Natural killer cell (primary cell): ENCODE results near the gene ZBED4. TPM values are rescaled to one million over a fixed set of nuclear protein-coding genes. Genes with fewer than 3 reads are reported as not detected.
A peak's percentile ranks its signal among the peaks of the same experiment; 100 is the strongest.

Experiments
- ATAC-seq, 3 donors: fragments of 150-1000 bp in 2 of 3; fragments of 200-7000 bp in 1 of 3; cut with Tn5 transposase; 1 replicate in 1 of 3; 2 replicates in 2 of 3; pipeline ENCODE4 v1.10.0; 2021; ENCODE audit warnings: mild to moderate bottlenecking in 2 of 3, moderate library complexity in 2 of 3
- DNase-seq, 2 donors: peaks; one replicate each; pipeline versions ENCODE4 v3.0.0 to v3.0.0-alpha.2; 2013 to 2021; ENCODE audit warnings: mixed read lengths in 1 of 2
- H3K27ac ChIP-seq: one replicate; pipeline ENCODE4 v1.5.1; 2013; ENCODE audit warnings: mild to moderate bottlenecking, low read length
- H3K27me3 ChIP-seq: one replicate; pipeline ENCODE4 v1.6.1; 2013; ENCODE audit warnings: low read length; ENCODE audit not compliant: control insufficient read depth, insufficient read depth
- H3K36me3 ChIP-seq: one replicate; pipeline ENCODE4 v1.6.1; 2013; ENCODE audit warnings: low read length; ENCODE audit not compliant: control insufficient read depth, insufficient read depth
- H3K4me1 ChIP-seq: one replicate; pipeline ENCODE4 v1.6.1; 2013; ENCODE audit warnings: low read length; ENCODE audit not compliant: control insufficient read depth, insufficient read depth
- H3K4me3 ChIP-seq: one replicate; pipeline ENCODE4 v1.5.1; 2013; ENCODE audit warnings: low read length
- H3K9me3 ChIP-seq: one replicate; pipeline ENCODE4 v1.6.1; 2013; ENCODE audit warnings: low read length; ENCODE audit not compliant: control insufficient read depth, insufficient read depth
- H3K27ac Mint-ChIP-seq, 2 donors: one replicate each; pipeline ENCODE4 v1.8.0; 2022; ENCODE audit warnings: mild to moderate bottlenecking in 2 of 2, mixed read lengths in 2 of 2, moderate library complexity in 1 of 2
- H3K27me3 Mint-ChIP-seq, 2 donors: one replicate each; pipeline ENCODE4 v1.8.0; 2022; ENCODE audit warnings: low read depth in 2 of 2, mixed read lengths in 2 of 2
- H3K36me3 Mint-ChIP-seq: one replicate; pipeline ENCODE4 v1.8.0; 2022; ENCODE audit warnings: mixed read lengths
- H3K4me1 Mint-ChIP-seq, 2 donors: one replicate each; pipeline ENCODE4 v1.8.0; 2022; ENCODE audit warnings: mixed read lengths in 2 of 2
- H3K4me3 Mint-ChIP-seq: one replicate; pipeline ENCODE4 v1.8.0; 2022; ENCODE audit warnings: mild to moderate bottlenecking, moderate library complexity, mixed read lengths
- H3K9me3 Mint-ChIP-seq, 2 donors: one replicate each; pipeline ENCODE4 v1.8.0; 2022; ENCODE audit warnings: mixed read lengths in 2 of 2
- WGBS: methylation state at CpG from one replicate; pipeline ENCODE4 v1.1.7; 2013; ENCODE audit warnings: missing lambda C conversion rate; ENCODE audit not compliant: insufficient coverage; 5-methylcytosine and 5-hydroxymethylcytosine counted together
- intact Hi-C: fragments of 100-400 bp; cut with micrococcal nuclease; formaldehyde crosslinking; loops from one replicate; pipeline ENCODE4 v1.14.2; 2022
- total RNA-seq, 4 donors: library from RNA; stranded (reverse); fragments of 120-200 nt in 1 of 4; gene quantifications; one replicate each; pipeline versions ENCODE4 v1.2.3 to v1.2.4, GENCODE V29; 2013 to 2022
- TF ChIP-seq, protein P1 (sequence below): fragments of 200-600 bp; IDR thresholded peaks from one replicate; pipeline ENCODE4 v1.8.0; 2022; ENCODE audit warnings: antibody characterized with exemption

Gene ZBED4
- total RNA-seq, 3 donors from 2014 or later (not counting 1 experiment from before 2014, with no cell fraction given), result 21.1 to 24.5 (median 22.7) TPM

- Mint-ChIP-seq H3K4me1 (peaks cover 39 to 42% of the 10 kb centered on the region in 2 donors), H3K4me3 (no peak overlapping the region), H3K9me3 (peaks cover 0 to 2% of the 10 kb centered on the region in 2 donors), H3K36me3 (no peaks in the 10 kb centered on the region), H3K27me3 (no peaks in the 10 kb centered on the region), H3K27ac (peak overlapping the region in 1 of 2 donors; percentile 5)
- no peak for ATAC-seq
- no peaks in the 10 kb centered on the region for H3K36me3 ChIP-seq
- no peaks in the 10 kb centered on the region for H3K27me3 ChIP-seq
- DNase-seq, result no peak
- intact Hi-C loops, result no loop called here
- peaks cover 4% of the 10 kb centered on the region for H3K9me3 ChIP-seq
- TF ChIP-seq, protein P1, sequence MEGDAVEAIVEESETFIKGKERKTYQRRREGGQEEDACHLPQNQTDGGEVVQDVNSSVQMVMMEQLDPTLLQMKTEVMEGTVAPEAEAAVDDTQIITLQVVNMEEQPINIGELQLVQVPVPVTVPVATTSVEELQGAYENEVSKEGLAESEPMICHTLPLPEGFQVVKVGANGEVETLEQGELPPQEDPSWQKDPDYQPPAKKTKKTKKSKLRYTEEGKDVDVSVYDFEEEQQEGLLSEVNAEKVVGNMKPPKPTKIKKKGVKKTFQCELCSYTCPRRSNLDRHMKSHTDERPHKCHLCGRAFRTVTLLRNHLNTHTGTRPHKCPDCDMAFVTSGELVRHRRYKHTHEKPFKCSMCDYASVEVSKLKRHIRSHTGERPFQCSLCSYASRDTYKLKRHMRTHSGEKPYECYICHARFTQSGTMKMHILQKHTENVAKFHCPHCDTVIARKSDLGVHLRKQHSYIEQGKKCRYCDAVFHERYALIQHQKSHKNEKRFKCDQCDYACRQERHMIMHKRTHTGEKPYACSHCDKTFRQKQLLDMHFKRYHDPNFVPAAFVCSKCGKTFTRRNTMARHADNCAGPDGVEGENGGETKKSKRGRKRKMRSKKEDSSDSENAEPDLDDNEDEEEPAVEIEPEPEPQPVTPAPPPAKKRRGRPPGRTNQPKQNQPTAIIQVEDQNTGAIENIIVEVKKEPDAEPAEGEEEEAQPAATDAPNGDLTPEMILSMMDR, result no peak
- H3K27ac ChIP-seq, result no peak overlapping the region
- H3K4me1 ChIP-seq, result peaks cover 37% of the 10 kb centered on the region
- H3K4me3 ChIP-seq, result no peak overlapping the region
- WGBS, result 82% methylated on average over 11 of the region's 16 CpGs
Observed at GRCh38 chr22:49873228-49873940, 19.7 kb downstream of the ZBED4 start.

DNA sequence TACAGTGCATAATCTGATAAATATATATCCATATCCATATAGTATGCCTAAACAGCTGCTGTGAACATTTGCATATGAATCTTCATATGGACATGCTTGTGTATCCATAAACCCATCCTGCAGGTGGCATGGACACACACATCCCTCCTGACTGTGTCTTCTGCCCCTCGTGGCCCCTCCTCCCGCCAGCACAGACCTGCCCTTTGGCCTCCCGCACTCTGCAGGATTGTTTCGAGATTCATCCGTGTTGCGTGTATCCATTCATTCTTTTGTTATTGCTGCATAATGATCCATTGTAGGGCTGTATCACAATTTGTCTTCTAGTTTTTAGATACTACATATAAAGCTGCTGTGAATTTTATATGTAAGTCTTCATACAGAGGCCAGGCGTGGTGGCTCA, 24.0 kb downstream of the ZBED4 start:
- H3K36me3 Mint-ChIP-seq, result no peaks in the 10 kb centered on the region
- H3K9me3 Mint-ChIP-seq, result no peaks in the 10 kb centered on the region
- H3K9me3 ChIP-seq, result no peaks in the 10 kb centered on the region
- TF ChIP-seq, protein P1, result no peak
- peaks cover 24% of the 10 kb centered on the region for H3K4me1 ChIP-seq
- no peak overlapping the region for H3K27ac Mint-ChIP-seq
- H3K27ac ChIP-seq, result no peak overlapping the region
- WGBS, result 100% methylated on average over 7 of the region's 7 CpGs
- H3K4me3 ChIP-seq, result no peak overlapping the region
- intact Hi-C loops, result no loop called here
- H3K27me3 Mint-ChIP-seq, result no peaks in the 10 kb centered on the region
- H3K27me3 ChIP-seq, result no peaks in the 10 kb centered on the region
- no peak overlapping the region for H3K4me3 Mint-ChIP-seq
- H3K4me1 Mint-ChIP-seq, result peaks cover 26 to 38% of the 10 kb centered on the region in 2 donors
- no peaks in the 10 kb centered on the region for H3K36me3 ChIP-seq
- no peak for ATAC-seq
- DNase-seq, result no peak

DNA sequence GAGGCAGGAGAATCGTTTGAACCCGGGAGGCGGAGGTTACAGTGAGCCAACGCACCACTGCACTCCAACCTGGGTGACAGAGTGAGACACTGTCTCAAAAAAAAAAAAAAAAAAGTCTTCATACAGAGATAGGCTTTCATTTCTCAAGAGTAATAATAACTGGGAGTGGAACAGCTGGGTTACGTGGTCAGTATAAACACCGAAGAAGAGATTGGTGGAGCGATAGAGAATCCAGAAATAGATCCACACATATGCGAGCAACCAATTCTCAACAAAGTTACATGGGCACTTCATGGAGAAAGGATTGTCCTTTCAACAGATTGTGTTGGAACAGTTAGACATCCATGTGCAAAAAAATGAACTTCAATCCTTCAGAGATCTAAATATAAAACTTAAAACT, 24.6 kb downstream of the ZBED4 start:
- DNase-seq (no peak), ATAC-seq (no peak)
- H3K4me3 ChIP-seq, result no peak overlapping the region
- Mint-ChIP-seq H3K9me3 (no peaks in the 10 kb centered on the region), H3K4me1 (peaks cover 27 to 41% of the 10 kb centered on the region in 2 donors), H3K27me3 (no peaks in the 10 kb centered on the region), H3K4me3 (no peak overlapping the region), H3K36me3 (no peaks in the 10 kb centered on the region), H3K27ac (no peak overlapping the region)
- no peak overlapping the region for H3K27ac ChIP-seq
- peaks cover 21% of the 10 kb centered on the region for H3K4me1 ChIP-seq
- WGBS, result 91% methylated on average over 8 of the region's 8 CpGs
- TF ChIP-seq, protein P1, result no peak
- intact Hi-C loops, result no loop called here
- no peaks in the 10 kb centered on the region for H3K27me3 ChIP-seq
- H3K36me3 ChIP-seq, result no peaks in the 10 kb centered on the region
- H3K9me3 ChIP-seq, result no peaks in the 10 kb centered on the region

GRCh38 chr22:49879871-49880270, 26.2 kb downstream of the ZBED4 start:
- DNase-seq, result no peak
- H3K9me3 ChIP-seq, result no peaks in the 10 kb centered on the region
- H3K36me3 Mint-ChIP-seq, result no peaks in the 10 kb centered on the region
- H3K4me1 Mint-ChIP-seq, result peaks cover 18 to 42% of the 10 kb centered on the region in 2 donors
- TF ChIP-seq, protein P1, result no peak
- 92% methylated on average over 9 of the region's 9 CpGs for WGBS
- H3K4me3 ChIP-seq, result no peak overlapping the region
- H3K27me3 ChIP-seq, result no peaks in the 10 kb centered on the region
- peak overlapping the region; percentile 63 for H3K4me3 Mint-ChIP-seq
- no peaks in the 10 kb centered on the region for H3K9me3 Mint-ChIP-seq
- no peak for ATAC-seq
- peaks cover 17% of the 10 kb centered on the region for H3K4me1 ChIP-seq
- H3K27ac Mint-ChIP-seq, result peak overlapping the region; percentile 65 to 75
- H3K36me3 ChIP-seq, result peaks cover 11% of the 10 kb centered on the region
- intact Hi-C loops, result no loop called here
- H3K27me3 Mint-ChIP-seq, result no peaks in the 10 kb centered on the region
- peak overlapping the region; percentile 13 for H3K27ac ChIP-seq
